GM12864 (cell line): ENCODE data around the gene WWOX.

Source experiments
- DNase-seq: peaks from one replicate; pipeline ENCODE4 v3.0.0-alpha.2; 2011; ENCODE audit warnings: low read depth
- H3K4me3 ChIP-seq: 2 replicates; pipeline ENCODE4 v1.5.1; 2011; ENCODE audit warnings: mild to moderate bottlenecking, low read depth, low read length, control low read depth
- TF ChIP-seq, protein P1 (sequence below): IDR thresholded peaks from 2 replicates; pipeline ENCODE4 v1.5.1; 2011; ENCODE audit warnings: low read depth, mild to moderate bottlenecking, moderate library complexity, low read length, control low read depth, inconsistent platforms; ENCODE audit errors: missing control alignments

WWOX gene

DNA sequence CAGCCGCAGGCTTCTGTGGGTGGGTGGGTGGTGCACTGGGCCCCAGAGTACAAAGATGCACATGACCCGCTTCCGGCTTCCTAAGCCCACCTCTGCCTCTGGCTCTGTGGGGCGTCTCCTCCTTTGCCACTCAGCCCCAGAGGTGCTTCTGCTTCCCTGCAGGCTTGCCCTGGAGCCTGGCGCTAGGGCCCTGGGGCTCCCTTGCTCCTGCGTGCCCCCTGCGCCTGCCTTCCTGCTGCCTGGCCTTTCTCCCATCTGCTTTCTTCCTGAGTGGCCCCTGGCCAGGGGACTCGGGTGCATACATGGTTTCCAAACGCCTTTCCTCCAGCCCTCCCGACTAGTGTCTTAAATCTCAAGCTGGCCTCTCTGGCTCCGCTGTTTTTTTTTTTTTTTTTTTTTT lies 3.4 kb downstream of the WWOX start:
- TF ChIP-seq, protein P1, sequence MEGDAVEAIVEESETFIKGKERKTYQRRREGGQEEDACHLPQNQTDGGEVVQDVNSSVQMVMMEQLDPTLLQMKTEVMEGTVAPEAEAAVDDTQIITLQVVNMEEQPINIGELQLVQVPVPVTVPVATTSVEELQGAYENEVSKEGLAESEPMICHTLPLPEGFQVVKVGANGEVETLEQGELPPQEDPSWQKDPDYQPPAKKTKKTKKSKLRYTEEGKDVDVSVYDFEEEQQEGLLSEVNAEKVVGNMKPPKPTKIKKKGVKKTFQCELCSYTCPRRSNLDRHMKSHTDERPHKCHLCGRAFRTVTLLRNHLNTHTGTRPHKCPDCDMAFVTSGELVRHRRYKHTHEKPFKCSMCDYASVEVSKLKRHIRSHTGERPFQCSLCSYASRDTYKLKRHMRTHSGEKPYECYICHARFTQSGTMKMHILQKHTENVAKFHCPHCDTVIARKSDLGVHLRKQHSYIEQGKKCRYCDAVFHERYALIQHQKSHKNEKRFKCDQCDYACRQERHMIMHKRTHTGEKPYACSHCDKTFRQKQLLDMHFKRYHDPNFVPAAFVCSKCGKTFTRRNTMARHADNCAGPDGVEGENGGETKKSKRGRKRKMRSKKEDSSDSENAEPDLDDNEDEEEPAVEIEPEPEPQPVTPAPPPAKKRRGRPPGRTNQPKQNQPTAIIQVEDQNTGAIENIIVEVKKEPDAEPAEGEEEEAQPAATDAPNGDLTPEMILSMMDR = no peak
- DNase-seq = no peak
- H3K4me3 ChIP-seq = no peak overlapping the region

DNA sequence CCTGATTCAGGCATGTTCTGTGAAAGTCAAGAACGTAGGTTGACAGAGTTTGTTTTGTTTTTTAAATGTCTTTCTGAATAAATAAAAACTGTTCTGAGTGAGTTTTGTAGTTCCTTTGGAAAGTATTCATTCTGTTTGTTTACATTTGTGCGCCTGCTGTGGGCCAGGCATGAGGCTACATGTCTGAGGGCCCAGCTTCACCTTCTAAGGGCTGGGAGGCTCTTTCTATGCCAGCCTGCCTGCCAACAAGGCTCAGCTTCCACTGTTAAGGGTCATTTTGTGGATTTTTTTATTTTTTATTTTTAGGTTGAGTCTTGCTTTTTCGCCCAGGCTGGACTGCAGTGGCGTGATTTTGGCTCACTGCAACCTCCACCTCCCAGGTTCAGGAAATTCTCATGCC lies 6.1 kb downstream of the WWOX start:
- no peak overlapping the region for H3K4me3 ChIP-seq
- DNase-seq = no peak
- TF ChIP-seq, protein P1 = no peak

DNA sequence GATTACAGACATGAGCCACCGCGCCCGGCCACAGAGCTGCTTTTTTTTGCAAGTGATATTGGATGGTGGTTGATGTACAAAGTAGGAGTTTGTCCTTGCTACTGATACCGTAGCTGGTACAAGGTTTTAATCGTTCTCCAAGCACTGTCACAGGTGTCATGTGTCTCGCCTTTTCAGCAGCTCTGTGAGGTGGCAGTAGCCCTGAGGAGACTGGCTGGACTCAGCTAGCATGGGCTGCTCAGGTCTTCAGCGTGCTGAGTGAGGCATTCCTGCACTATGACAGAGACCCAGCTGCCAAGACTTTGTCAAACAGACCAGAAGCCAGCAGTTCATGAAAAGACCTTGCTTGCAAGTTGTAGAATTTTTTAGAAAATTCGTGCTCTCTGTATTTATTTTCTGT lies 7.2 kb downstream of the WWOX start:
- no peak for DNase-seq
- H3K4me3 ChIP-seq = no peak overlapping the region
- TF ChIP-seq, protein P1 = no peak

DNA sequence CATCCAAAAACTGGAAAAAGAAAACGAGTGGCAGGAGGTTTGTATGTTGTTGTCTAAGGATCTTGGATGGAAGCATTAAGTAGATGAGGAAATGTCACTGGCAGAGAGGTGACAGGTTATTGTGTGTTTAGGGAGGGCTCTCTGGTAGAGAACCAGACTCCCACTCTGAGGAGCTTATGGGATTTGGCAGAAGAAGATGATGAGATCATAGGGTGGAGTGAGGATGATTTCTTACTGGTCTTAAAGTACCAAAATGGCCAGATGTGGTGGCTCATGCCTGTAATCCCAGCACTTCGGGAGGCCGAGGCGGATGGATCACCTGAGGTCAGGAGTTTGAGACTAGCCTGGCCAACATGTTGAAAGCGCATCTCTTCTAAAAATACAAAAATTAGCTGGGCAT lies 9.0 kb downstream of the WWOX start:
- TF ChIP-seq, protein P1 = no peak
- no peak for DNase-seq
- no peak overlapping the region for H3K4me3 ChIP-seq

DNA sequence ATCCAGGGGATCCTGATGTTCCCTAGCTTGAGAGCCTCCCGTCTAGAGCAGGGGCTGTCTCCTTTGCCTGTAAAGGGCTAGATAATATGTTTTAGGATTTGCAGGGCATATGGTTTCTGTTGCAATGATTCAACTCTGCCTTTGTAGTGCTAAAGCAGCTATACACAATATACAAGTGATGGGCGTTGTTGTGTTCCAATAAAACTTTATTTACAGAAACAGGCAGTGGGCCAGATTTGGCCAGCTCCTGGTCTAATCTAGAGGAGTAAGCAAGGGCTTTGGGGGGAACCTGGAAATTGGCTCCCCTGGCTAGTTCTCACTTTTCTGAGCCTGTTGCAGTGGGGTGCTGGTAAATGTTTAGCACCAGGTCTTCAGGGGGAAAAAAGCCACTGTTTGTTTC lies 13.8 kb downstream of the WWOX start:
- no peak for DNase-seq
- TF ChIP-seq, protein P1 = no peak
- no peak overlapping the region for H3K4me3 ChIP-seq

DNA sequence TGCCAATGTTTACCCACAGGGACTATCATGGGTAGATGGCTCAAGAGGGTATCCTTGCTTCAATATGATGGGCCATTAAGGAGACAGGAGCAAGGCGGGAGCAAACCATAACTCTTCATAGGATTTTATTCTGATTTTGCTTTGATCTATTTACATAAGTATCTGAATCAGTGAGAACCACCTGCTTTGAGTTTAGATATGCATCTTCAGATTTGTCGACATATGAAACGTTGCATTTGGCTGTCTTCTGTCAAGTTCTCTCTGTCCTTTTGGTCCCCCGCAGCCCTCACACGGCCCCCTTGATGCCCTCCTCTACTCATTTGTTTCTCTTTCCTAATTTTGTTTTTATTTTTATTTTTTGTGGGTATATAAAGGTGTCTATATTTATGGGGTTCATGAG lies 16.2 kb downstream of the WWOX start:
- no peak for DNase-seq
- no peak overlapping the region for H3K4me3 ChIP-seq
- TF ChIP-seq, protein P1 = no peak

DNA sequence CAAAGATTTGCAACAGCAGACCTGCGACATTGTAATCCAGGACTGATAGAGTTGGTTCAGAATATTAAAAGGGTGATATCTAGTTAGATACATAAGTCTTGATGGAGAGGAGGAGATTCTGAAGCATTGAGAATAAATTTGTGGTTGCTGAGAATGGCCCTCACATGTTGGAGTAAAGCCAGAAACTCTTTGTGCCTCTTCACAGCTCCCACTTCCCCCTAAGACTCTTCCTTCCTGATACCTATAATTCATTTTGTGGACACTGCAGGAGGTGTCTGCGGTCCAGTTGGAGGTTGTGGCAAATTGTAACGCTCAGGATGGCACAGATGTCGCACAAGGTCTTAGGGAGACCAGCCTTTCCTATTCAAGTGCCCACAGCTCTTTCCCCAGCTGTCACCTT lies 17.5 kb downstream of the WWOX start:
- DNase-seq = no peak
- TF ChIP-seq, protein P1 = no peak
- H3K4me3 ChIP-seq = no peak overlapping the region
